WTC11 (cell line): ENCODE data around the gene TBX10. TPM values are rescaled to one million over a fixed set of nuclear protein-coding genes. Genes with fewer than 3 reads are reported as not detected.

ENCODE experiments used
- ATAC-seq: fragments of 200-7000 bp; cut with Tn5 transposase; 2 replicates; pipeline ENCODE4 v1.10.0; 2021; ENCODE audit warnings: mild to moderate bottlenecking, moderate library complexity
- CTCF ChIA-PET: fragments of 300-600 bp; sonication (Branson Sonifier 250); formaldehyde crosslinking; loops from one replicate; lab custom pipeline; 2021; ENCODE audit warnings: antibody characterized with exemption; lab: Charles Lee
- POLR2A ChIA-PET: fragments of 350-600 bp; sonication (Branson Sonifier 250); formaldehyde crosslinking; loops from one replicate; lab custom pipeline; 2021; ENCODE audit warnings: antibody characterized with exemption; lab: Charles Lee
- DNase-seq: peaks from one replicate; pipeline ENCODE4 v3.0.0; 2021; ENCODE audit warnings: low spot score
- H3K27ac Mint-ChIP-seq: 2 replicates; pipeline ENCODE4 v1.8.0; 2021; ENCODE audit warnings: mixed read lengths
- H3K27me3 Mint-ChIP-seq: 2 replicates; pipeline ENCODE4 v1.8.0; 2021; ENCODE audit warnings: low read depth, mild to moderate bottlenecking, moderate library complexity, mixed read lengths
- H3K36me3 Mint-ChIP-seq: 2 replicates; pipeline ENCODE4 v1.8.0; 2021; ENCODE audit warnings: mixed read lengths
- H3K4me1 Mint-ChIP-seq: 2 replicates; pipeline ENCODE4 v1.8.0; 2022; ENCODE audit warnings: mixed read lengths
- H3K4me3 Mint-ChIP-seq: 2 replicates; pipeline ENCODE4 v1.8.0; 2021; ENCODE audit warnings: mild to moderate bottlenecking, moderate library complexity, mixed read lengths
- H3K9me3 Mint-ChIP-seq: 2 replicates; pipeline ENCODE4 v1.8.0; 2021; ENCODE audit warnings: mixed read lengths
- ATF6 ChIP-seq: sonication (generic); formaldehyde crosslinking; IDR thresholded peaks from 2 replicates; pipeline ENCODE4 v1.8.1; 2023; ENCODE audit warnings: mild to moderate bottlenecking, missing genetic modification reagents
- CTCF ChIP-seq: fragments of 200-600 bp; IDR thresholded peaks from 2 replicates; pipeline ENCODE4 v1.8.0; 2022; ENCODE audit warnings: antibody characterized with exemption
- ELF4 ChIP-seq: sonication (generic); formaldehyde crosslinking; IDR thresholded peaks from 2 replicates; pipeline ENCODE4 v1.8.1; 2022; ENCODE audit warnings: low read depth, mild to moderate bottlenecking, moderate library complexity, missing genetic modification reagents
- ESRRA ChIP-seq: sonication (generic); formaldehyde crosslinking; IDR thresholded peaks from 2 replicates; pipeline ENCODE4 v1.8.1; 2022; ENCODE audit warnings: mild to moderate bottlenecking, missing genetic modification reagents, borderline replicate concordance
- FOXP1 ChIP-seq: sonication (generic); formaldehyde crosslinking; IDR thresholded peaks from 2 replicates; pipeline ENCODE4 v1.8.0; 2022; ENCODE audit warnings: missing genetic modification reagents, mild to moderate bottlenecking, moderate library complexity, borderline replicate concordance
- HMGA2 ChIP-seq: fragments of 250-450 bp; sonication (Bioruptor Pico); IDR thresholded peaks from 2 replicates; pipeline ENCODE4 v1.4.0; 2021; ENCODE audit warnings: mild to moderate bottlenecking, moderate library complexity
- JAZF1 ChIP-seq: fragments of 250-450 bp; sonication (Bioruptor Pico); IDR thresholded peaks from 2 replicates; pipeline ENCODE4 v1.9.0; 2021; ENCODE audit warnings: moderate library complexity, mild to moderate bottlenecking, inconsistent platforms
- NFATC4 ChIP-seq: fragments of 250-450 bp; sonication (Bioruptor Pico); IDR thresholded peaks from 2 replicates; pipeline ENCODE4 v1.9.0; 2021; ENCODE audit warnings: mild to moderate bottlenecking
- NFE2L1 ChIP-seq: sonication (generic); formaldehyde crosslinking; IDR thresholded peaks from 2 replicates; pipeline ENCODE4 v1.8.1; 2023; ENCODE audit warnings: missing genetic modification reagents
- NFYB ChIP-seq: sonication (generic); formaldehyde crosslinking; conservative IDR thresholded peaks from 2 replicates; pipeline ENCODE4 v1.8.0; 2022; ENCODE audit warnings: low read depth, missing genetic modification reagents
- NR3C1 ChIP-seq: sonication (generic); formaldehyde crosslinking; conservative IDR thresholded peaks from 2 replicates; pipeline ENCODE4 v1.8.1; 2023; ENCODE audit warnings: low read depth, mild to moderate bottlenecking, missing genetic modification reagents
- OVOL2 ChIP-seq: fragments of 250-450 bp; sonication (Bioruptor Pico); IDR thresholded peaks from 2 replicates; pipeline ENCODE4 v1.9.0; 2021; ENCODE audit warnings: mild to moderate bottlenecking, borderline replicate concordance
- ZNF219 ChIP-seq: sonication (generic); formaldehyde crosslinking; IDR thresholded peaks from 2 replicates; pipeline ENCODE4 v1.8.0; 2023; ENCODE audit warnings: missing genetic modification reagents, mild to moderate bottlenecking, borderline replicate concordance
- ZNF416 ChIP-seq: fragments of 250-450 bp; sonication (Bioruptor Pico); IDR thresholded peaks from 2 replicates; pipeline ENCODE4 v1.9.0; 2021; ENCODE audit warnings: mild to moderate bottlenecking, inconsistent platforms
- total RNA-seq: library from RNA; stranded (reverse); gene quantifications from 3 replicates; pipeline ENCODE4 v1.2.3, GENCODE V29; 2021
- TF ChIP-seq, protein P1 (sequence below): sonication (generic); formaldehyde crosslinking; IDR thresholded peaks from 2 replicates; pipeline ENCODE4 v1.8.1; 2022; ENCODE audit warnings: mild to moderate bottlenecking, moderate library complexity, missing genetic modification reagents
- TF ChIP-seq, protein P2 (sequence below): sonication (generic); formaldehyde crosslinking; IDR thresholded peaks from 2 replicates; pipeline ENCODE4 v1.8.0; 2023; ENCODE audit warnings: missing genetic modification reagents, mild to moderate bottlenecking, borderline replicate concordance
- TF ChIP-seq, protein P3 (sequence below): fragments of 250-450 bp; sonication (Bioruptor Pico); IDR thresholded peaks from 2 replicates; pipeline ENCODE4 v1.8.0; 2021; ENCODE audit warnings: mild to moderate bottlenecking

Gene TBX10
- total RNA-seq, 1 experiment from 2014 or later: not detected

DNA sequence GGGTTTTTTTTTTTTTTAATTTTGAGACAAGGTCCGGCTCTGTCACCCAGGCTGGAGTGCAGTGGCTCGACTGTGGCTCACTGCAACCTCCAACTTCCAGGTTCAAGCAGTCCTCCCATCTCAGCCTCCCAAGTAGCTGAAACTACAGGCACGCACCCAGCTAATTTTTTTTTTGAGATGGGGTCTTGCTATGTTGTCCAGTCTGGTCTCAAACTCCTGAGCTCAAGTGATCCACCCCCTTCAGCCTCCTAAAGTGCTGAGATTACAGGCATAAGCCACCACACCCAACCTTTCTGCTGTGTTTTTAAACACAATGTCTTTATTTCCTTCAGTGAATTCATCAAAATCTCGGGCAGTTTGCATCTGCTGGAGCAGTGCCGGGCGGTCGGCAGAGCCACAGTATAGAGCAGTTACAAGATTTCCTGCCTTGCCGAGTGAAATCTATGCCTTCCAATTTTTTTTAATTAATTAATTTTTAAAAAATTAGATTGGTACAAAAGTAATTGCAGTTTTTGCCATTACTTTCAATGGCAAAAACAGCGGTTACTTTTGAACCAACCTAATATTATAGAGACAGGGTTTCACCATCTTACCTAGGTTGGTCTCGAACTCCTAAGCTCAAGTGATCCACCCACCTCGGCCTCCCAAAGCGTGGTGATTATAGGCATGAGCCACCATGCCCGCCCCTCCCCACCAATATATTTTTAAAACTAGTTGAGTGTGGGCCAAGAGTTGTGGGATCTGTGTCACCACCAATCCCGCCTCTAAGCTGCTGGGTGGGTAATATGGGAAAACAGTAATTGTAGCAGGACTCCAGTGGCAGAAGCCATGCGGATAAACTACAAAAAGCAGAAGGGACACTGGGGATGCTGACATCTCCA, 13.6 kb upstream of the TBX10 start:
- Mint-ChIP-seq H3K4me3 (no peak overlapping the region), H3K27ac (no peak overlapping the region), H3K9me3 (peaks cover 25% of the 10 kb centered on the region), H3K36me3 (peaks cover 22% of the 10 kb centered on the region), H3K4me1 (peaks cover 4% of the 10 kb centered on the region), H3K27me3 (no peaks in the 10 kb centered on the region; the same call in 1 of the 2 replicates)
- DNase-seq (no peak), ATAC-seq (no peak)
- ChIA-PET POLR2A (no interaction called here), CTCF (no interaction called here)
- no peak for TF ChIP-seq NR3C1 (CRISPR knock-in tag)
- no peak for TF ChIP-seq NFYB (CRISPR knock-in tag)
- TF ChIP-seq ELF4 (CRISPR knock-in tag): no peak
- TF ChIP-seq NFE2L1 (CRISPR knock-in tag): no peak
- TF ChIP-seq CTCF: no peak
- TF ChIP-seq, protein P1, sequence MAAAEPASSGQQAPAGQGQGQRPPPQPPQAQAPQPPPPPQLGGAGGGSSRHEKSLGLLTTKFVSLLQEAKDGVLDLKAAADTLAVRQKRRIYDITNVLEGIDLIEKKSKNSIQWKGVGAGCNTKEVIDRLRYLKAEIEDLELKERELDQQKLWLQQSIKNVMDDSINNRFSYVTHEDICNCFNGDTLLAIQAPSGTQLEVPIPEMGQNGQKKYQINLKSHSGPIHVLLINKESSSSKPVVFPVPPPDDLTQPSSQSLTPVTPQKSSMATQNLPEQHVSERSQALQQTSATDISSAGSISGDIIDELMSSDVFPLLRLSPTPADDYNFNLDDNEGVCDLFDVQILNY (CRISPR knock-in tag): no peak
- no peak for TF ChIP-seq JAZF1 (CRISPR knock-in tag)
- TF ChIP-seq ZNF416 (CRISPR knock-in tag): no peak
- TF ChIP-seq FOXP1 (CRISPR knock-in tag): no peak
- TF ChIP-seq OVOL2: no peak
- TF ChIP-seq ESRRA (CRISPR knock-in tag): no peak
- TF ChIP-seq, protein P2, sequence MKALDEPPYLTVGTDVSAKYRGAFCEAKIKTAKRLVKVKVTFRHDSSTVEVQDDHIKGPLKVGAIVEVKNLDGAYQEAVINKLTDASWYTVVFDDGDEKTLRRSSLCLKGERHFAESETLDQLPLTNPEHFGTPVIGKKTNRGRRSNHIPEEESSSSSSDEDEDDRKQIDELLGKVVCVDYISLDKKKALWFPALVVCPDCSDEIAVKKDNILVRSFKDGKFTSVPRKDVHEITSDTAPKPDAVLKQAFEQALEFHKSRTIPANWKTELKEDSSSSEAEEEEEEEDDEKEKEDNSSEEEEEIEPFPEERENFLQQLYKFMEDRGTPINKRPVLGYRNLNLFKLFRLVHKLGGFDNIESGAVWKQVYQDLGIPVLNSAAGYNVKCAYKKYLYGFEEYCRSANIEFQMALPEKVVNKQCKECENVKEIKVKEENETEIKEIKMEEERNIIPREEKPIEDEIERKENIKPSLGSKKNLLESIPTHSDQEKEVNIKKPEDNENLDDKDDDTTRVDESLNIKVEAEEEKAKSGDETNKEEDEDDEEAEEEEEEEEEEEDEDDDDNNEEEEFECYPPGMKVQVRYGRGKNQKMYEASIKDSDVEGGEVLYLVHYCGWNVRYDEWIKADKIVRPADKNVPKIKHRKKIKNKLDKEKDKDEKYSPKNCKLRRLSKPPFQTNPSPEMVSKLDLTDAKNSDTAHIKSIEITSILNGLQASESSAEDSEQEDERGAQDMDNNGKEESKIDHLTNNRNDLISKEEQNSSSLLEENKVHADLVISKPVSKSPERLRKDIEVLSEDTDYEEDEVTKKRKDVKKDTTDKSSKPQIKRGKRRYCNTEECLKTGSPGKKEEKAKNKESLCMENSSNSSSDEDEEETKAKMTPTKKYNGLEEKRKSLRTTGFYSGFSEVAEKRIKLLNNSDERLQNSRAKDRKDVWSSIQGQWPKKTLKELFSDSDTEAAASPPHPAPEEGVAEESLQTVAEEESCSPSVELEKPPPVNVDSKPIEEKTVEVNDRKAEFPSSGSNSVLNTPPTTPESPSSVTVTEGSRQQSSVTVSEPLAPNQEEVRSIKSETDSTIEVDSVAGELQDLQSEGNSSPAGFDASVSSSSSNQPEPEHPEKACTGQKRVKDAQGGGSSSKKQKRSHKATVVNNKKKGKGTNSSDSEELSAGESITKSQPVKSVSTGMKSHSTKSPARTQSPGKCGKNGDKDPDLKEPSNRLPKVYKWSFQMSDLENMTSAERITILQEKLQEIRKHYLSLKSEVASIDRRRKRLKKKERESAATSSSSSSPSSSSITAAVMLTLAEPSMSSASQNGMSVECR (CRISPR knock-in tag): no peak
- TF ChIP-seq NFATC4 (CRISPR knock-in tag): no peak
- no peak for TF ChIP-seq HMGA2
- no peak for TF ChIP-seq ATF6 (CRISPR knock-in tag)
- TF ChIP-seq, protein P3, sequence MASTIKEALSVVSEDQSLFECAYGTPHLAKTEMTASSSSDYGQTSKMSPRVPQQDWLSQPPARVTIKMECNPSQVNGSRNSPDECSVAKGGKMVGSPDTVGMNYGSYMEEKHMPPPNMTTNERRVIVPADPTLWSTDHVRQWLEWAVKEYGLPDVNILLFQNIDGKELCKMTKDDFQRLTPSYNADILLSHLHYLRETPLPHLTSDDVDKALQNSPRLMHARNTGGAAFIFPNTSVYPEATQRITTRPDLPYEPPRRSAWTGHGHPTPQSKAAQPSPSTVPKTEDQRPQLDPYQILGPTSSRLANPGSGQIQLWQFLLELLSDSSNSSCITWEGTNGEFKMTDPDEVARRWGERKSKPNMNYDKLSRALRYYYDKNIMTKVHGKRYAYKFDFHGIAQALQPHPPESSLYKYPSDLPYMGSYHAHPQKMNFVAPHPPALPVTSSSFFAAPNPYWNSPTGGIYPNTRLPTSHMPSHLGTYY (CRISPR knock-in tag): no peak
- TF ChIP-seq ZNF219 (CRISPR knock-in tag): no peak
